ENCODE results near the gene KLF12. TPM values are rescaled to one million over a fixed set of nuclear protein-coding genes. Genes with fewer than 3 reads are reported as not detected.

KLF12 gene
- polyA plus RNA-seq, 3 donors from 2014 or later = 19.6 to 28.1 (median 21.4) TPM

DNA sequence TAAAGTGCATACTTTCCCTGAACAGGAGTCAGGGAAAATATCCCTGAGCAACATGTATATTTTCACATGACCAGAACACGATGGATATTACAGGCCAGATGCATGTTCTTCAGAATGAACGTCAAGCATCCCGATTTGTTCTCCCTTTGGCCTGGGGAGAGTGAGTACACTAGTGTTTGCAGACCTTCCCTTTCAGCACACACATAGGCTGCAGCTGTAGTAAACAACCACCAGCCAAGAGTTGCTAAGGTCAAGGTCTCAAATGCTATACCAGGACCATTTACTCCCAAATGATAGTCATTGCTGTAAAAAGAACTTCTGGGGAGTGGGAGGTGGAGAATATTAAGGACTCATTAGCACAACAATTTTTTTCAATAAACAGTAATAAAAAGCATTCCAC lies 3.0 kb downstream of the KLF12 start:
- H3K9me3 Mint-ChIP-seq = no peaks in the 10 kb centered on the region
- H3K27ac Mint-ChIP-seq = peak overlapping the region; percentile 69 to 99 (median 98)
- no peaks in the 10 kb centered on the region for H3K36me3 Mint-ChIP-seq
- peaks cover 7 to 14% (median 14%) of the 10 kb centered on the region in 3 donors for H3K27me3 Mint-ChIP-seq (ENCODE audit: low read depth in 3 of 3)
- H3K4me3 Mint-ChIP-seq = peak overlapping the region; percentile 77 to 99 (median 86)
- H3K4me1 Mint-ChIP-seq = peaks cover 58 to 66% of the 10 kb centered on the region in 2 donors
- no peak for DNase-seq

DNA sequence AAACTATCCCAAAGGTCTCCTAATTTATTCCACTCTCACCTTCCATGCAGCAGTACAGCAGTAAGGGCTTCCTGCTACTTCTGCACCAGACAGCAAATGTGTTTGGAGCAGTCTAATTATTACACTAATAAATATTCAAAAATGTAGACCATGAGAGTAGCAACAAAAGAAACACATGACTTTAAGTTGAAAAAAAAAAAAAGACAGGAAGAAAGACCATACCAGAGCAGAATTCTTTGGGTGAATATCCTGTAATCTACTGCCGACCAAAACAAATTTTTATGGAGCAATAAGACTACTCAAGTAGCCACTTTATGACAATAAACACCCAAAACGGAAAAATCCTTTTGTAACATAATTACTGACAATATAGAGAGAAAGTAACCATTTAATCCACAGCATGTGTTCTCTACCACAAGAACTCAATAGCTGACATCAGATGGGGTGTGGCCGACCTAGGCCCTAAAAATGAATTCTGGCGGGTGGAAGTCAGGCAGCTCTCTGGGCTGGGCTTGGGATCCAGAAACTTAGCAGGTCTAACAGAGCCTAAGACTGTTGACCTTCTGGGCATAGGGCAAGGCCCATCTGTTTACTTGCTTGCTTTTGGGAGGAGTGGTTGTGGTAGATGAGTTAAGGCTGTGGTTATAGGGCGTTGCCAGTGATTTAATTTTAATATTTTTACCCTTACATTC lies 4.6 kb downstream of the KLF12 start:
- Mint-ChIP-seq H3K36me3 (no peaks in the 10 kb centered on the region), H3K9me3 (no peaks in the 10 kb centered on the region), H3K4me1 (peaks cover 65 to 82% of the 10 kb centered on the region in 2 donors), H3K27ac (peak overlapping the region; percentile 95 to 99 (median 98)), H3K4me3 (peak overlapping the region; percentile 77 to 99 (median 86)), H3K27me3 (ENCODE audit: low read depth in 3 of 3) (peaks cover 7 to 14% (median 12%) of the 10 kb centered on the region in 3 donors)
- DNase-seq = peak; percentile 19 to 50 (median 36)

DNA sequence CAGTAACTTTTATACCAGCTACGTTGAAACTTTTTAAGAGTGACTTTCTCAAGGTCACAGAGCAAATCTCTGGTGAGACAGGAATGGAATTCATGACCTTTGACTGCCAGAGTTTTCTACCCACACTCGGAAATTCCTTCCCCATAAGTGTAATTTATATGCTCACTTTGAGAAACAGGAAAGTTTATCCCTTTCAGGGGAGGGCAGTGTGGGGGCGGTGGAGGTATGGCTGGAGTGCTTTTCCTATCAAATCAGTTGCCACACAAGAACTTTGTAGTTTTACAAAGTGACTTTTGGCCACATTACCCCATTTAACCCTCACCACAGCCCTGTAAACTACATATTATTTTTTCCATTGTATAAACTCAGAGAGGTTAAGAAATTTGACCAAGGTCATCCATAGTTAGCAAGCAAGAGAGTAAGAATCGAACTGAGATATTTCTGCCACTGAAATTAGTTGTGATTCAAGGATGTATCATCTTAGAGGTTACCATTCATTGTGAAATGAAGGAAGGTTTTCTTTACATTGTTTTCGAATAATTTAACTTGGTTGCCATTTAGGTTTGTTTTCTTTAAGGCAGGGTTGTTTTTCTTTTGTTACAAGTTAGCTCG lies 5.9 kb downstream of the KLF12 start:
- Mint-ChIP-seq H3K4me1 (peaks cover 74 to 96% of the 10 kb centered on the region in 2 donors), H3K4me3 (peak overlapping the region in 3 of 5 donors; percentile 11 to 99 (median 37)), H3K27me3 (ENCODE audit: low read depth in 3 of 3) (peaks cover under 1 to 7% (median 6%) of the 10 kb centered on the region in 3 donors), H3K9me3 (no peaks in the 10 kb centered on the region), H3K27ac (peak overlapping the region; percentile 82 to 99 (median 92)), H3K36me3 (no peaks in the 10 kb centered on the region)
- DNase-seq = no peak

GRCh38 chr13:74118328-74118727 lies 15.9 kb downstream of the KLF12 start:
- peaks cover 67 to 95% of the 10 kb centered on the region in 2 donors for H3K4me1 Mint-ChIP-seq
- H3K27ac Mint-ChIP-seq = peak overlapping the region in 5 of 6 donors; percentile 0 to 80 (median 53)

DNA sequence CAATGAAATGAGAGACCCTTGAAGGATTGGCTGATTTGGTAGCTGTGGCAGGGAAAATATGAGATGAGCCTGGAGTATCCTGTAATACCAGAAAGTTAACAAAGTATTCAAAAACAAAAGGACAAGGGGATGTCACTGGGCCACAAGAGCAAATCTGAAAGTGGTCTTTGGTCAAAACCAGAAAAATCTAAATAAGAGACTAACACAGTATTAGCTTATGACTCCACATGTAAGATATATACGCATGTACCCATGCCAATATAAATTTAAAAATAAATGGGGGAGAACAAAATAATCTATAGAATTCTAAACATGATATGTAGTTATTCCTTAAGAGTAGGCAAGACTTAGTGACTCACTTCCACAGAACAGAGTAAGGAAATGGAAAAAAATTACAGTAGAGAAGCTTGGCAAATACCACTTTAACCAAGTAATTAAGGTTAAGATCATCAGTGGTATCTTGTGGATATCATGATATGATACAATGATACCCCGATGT lies 16.9 kb downstream of the KLF12 start:
- H3K36me3 Mint-ChIP-seq = peaks cover 20 to 27% (median 27%) of the 10 kb centered on the region in 3 donors
- H3K9me3 Mint-ChIP-seq = peaks cover 8 to 27% (median 22%) of the 10 kb centered on the region in 6 donors
- peaks cover 72 to 95% of the 10 kb centered on the region in 2 donors for H3K4me1 Mint-ChIP-seq
- peak overlapping the region in 4 of 5 donors; percentile 1 to 38 (median 6) for H3K4me3 Mint-ChIP-seq
- DNase-seq = no peak
- H3K27ac Mint-ChIP-seq = peak overlapping the region in 4 of 6 donors; percentile 0 to 62 (median 18)
- peaks cover 0 to 2% (median 0%) of the 10 kb centered on the region in 3 donors for H3K27me3 Mint-ChIP-seq (ENCODE audit: low read depth in 3 of 3)

More at GRCh38 chr13:74118328-74118727, 15.9 kb downstream of the KLF12 start:
- no peak for DNase-seq
- Mint-ChIP-seq H3K9me3 (peaks cover 8 to 27% (median 22%) of the 10 kb centered on the region in 6 donors), H3K4me3 (peak overlapping the region in 2 of 5 donors; percentile 40 to 67), H3K27me3 (ENCODE audit: low read depth in 3 of 3) (peaks cover 0 to 2% (median 0%) of the 10 kb centered on the region in 3 donors), H3K36me3 (peaks cover 15 to 27% (median 27%) of the 10 kb centered on the region in 3 donors)

DNA sequence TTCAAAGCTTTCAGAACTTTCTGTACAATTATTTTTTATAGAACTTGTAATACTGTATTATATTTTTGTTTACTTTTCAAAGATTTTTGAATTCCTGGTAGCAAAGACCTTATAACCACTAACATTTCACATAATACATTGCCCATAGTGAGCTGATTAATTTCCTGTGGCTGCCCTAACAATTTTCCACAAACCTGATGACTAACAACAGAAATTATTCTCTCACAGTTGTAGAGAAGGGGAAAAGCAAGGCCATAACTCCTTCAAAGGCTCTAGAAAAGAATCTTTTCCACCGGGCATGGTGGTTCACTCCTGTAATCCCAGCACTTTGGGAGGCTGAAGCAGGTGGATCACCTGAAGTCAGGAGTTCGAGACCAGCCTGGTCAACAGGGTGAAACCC lies 19.1 kb downstream of the KLF12 start:
- H3K36me3 Mint-ChIP-seq = peaks cover 20 to 27% (median 27%) of the 10 kb centered on the region in 3 donors
- H3K4me3 Mint-ChIP-seq = peak overlapping the region in 4 of 5 donors; percentile 24 to 81 (median 73)
- DNase-seq = no peak
- peaks cover 72 to 94% of the 10 kb centered on the region in 2 donors for H3K4me1 Mint-ChIP-seq
- peaks cover 8 to 27% (median 22%) of the 10 kb centered on the region in 6 donors for H3K9me3 Mint-ChIP-seq
- peak overlapping the region; percentile 54 to 84 (median 69) for H3K27ac Mint-ChIP-seq
- H3K27me3 Mint-ChIP-seq (ENCODE audit: low read depth in 3 of 3) = peaks cover 0 to 2% (median 0%) of the 10 kb centered on the region in 3 donors

DNA sequence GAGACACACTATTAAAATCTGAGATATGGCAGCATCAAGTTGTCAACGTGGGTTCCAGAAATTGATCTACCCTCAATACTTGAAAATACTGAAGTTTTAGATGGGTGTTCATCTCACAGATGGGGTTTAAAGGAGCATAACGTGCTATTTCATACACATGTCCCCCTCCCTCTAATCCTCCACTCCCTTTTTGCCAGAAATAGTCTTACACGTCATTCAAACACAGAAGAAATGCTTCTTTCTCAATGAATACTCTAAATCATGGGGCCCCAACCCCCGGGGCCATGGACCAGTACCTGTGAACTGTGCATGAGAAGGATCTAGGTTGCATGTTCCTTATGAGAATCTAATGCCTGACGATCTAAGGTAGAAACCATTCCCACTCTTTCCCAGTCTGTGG lies 19.6 kb downstream of the KLF12 start:
- Mint-ChIP-seq H3K36me3 (peaks cover 17 to 23% (median 23%) of the 10 kb centered on the region in 3 donors), H3K4me1 (peaks cover 77 to 95% of the 10 kb centered on the region in 2 donors), H3K27ac (peak overlapping the region; percentile 54 to 84 (median 69))

GRCh38 chr13:74114202-74114601 lies 20.0 kb downstream of the KLF12 start:
- Mint-ChIP-seq H3K9me3 (peaks cover 2 to 19% (median 16%) of the 10 kb centered on the region in 6 donors), H3K4me1 (peaks cover 75 to 95% of the 10 kb centered on the region in 2 donors), H3K27ac (peak overlapping the region; percentile 8 to 73 (median 54)), H3K27me3 (ENCODE audit: low read depth in 3 of 3) (peaks cover 0 to 2% (median 0%) of the 10 kb centered on the region in 3 donors), H3K36me3 (peaks cover 13 to 19% (median 19%) of the 10 kb centered on the region in 3 donors), H3K4me3 (peak overlapping the region in 3 of 5 donors; percentile 37 to 81 (median 77))
- DNase-seq = no peak

More for the DNA sequence above, 19.6 kb downstream of the KLF12 start:
- peak overlapping the region in 4 of 5 donors; percentile 24 to 81 (median 73) for H3K4me3 Mint-ChIP-seq
- no peak for DNase-seq
- H3K9me3 Mint-ChIP-seq = peaks cover 7 to 23% (median 20%) of the 10 kb centered on the region in 6 donors
- peaks cover 0 to 2% (median 0%) of the 10 kb centered on the region in 3 donors for H3K27me3 Mint-ChIP-seq (ENCODE audit: low read depth in 3 of 3)

DNA sequence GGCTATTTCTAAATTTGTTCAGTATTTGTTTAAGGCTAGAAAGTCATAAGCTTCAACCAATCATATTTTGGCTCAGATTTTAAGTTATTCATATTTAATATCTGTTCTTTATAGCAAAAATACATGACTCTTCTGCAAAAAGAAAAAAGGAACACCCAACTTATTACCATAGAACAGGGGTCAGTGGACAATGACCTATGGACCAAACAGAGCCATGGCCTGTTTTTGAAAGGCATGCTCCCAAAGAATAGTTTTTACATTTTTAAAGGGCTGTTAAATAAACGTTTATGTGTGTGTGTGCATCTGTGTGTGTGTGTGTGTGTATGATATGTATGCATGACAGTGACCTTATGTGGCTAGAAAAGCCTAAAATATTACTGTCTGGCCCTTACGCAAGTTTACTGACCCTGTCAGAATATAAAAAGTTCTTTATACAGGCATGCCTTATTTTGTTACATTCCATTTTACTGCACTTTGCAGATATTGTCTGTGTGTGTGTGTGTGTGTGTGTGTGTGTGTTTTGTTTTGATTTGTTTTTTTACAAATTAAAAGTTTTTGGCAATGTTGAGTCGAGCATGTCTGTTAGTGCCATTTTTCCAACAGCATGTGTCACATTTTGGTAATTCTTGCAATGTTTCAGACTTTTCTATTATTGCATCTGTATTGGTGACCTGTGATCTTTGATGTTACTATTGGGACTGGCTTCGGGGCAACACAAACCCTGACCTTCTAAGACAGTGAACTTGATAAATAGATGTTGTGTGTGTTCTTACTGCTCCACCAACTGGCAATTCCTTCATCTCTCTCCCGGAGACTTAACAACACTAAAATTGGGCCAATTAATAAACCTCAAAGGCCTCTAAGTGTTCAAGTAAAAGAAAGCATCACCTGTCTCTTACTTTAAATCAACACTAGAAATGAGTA lies 22.0 kb downstream of the KLF12 start:
- Mint-ChIP-seq H3K9me3 (no peaks in the 10 kb centered on the region), H3K27ac (peak overlapping the region in 4 of 6 donors; percentile 46 to 73 (median 66)), H3K4me1 (peaks cover 69 to 95% of the 10 kb centered on the region in 2 donors), H3K4me3 (peak overlapping the region in 2 of 5 donors; percentile 10 to 44), H3K36me3 (peaks cover 0 to 5% (median under 1%) of the 10 kb centered on the region in 3 donors), H3K27me3 (ENCODE audit: low read depth in 3 of 3) (no peaks in the 10 kb centered on the region)
- no peak for DNase-seq

GRCh38 chr13:74111399-74111798 lies 22.8 kb downstream of the KLF12 start:
- Mint-ChIP-seq H3K9me3 (no peaks in the 10 kb centered on the region), H3K27ac (peak overlapping the region in 4 of 6 donors; percentile 23 to 40 (median 34))
- no peak for DNase-seq

DNA sequence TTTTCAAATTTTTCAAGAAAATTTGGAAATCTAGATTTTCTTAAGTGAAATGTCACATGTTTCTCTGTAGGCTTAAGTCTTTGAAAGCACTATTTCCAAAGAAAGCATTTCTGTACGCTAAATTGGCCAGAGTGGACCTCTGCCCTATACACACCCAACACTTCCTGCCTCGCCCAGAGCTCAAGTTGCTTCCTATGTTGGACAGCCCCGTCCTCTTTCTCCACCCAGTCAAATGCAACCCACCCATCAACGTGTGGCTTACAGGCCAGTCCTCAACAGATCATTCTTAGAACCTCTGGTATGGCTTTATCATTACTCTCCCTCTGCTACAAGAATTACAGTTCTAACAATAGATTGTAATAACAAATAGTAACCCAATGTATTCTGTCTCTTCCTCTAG lies 24.2 kb downstream of the KLF12 start:
- Mint-ChIP-seq H3K27ac (peak overlapping the region in 5 of 6 donors; percentile 3 to 53 (median 45)), H3K27me3 (ENCODE audit: low read depth in 3 of 3) (no peaks in the 10 kb centered on the region)

More at GRCh38 chr13:74111399-74111798, 22.8 kb downstream of the KLF12 start:
- Mint-ChIP-seq H3K27me3 (ENCODE audit: low read depth in 3 of 3) (no peaks in the 10 kb centered on the region), H3K36me3 (peaks cover 0 to 5% (median 0%) of the 10 kb centered on the region in 3 donors), H3K4me3 (no peak overlapping the region), H3K4me1 (peaks cover 67 to 94% of the 10 kb centered on the region in 2 donors)

DNA sequence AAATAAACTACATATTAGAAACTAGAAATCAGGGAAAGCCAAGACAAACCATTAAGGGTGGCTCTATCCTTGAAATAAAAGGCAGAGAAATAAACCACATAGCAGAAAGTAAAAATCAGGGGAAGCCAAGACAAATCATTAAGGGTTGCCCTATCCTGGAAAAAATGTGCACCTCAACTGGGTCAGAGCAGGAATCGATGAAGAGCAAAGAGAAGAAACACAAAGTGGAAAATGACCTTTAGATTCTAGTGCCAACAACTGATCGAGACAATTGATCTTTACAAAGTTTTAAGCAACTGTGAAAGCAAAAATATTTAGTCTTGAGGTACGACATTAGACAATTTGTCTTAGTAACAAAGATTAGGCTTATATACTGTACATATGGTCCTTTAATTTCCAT lies 26.6 kb downstream of the KLF12 start:
- Mint-ChIP-seq H3K27ac (peak overlapping the region in 3 of 6 donors; percentile 1 to 19 (median 8)), H3K4me3 (no peak overlapping the region), H3K36me3 (peaks cover 0 to under 1% (median 0%) of the 10 kb centered on the region in 3 donors), H3K27me3 (ENCODE audit: low read depth in 3 of 3) (no peaks in the 10 kb centered on the region), H3K9me3 (no peaks in the 10 kb centered on the region), H3K4me1 (peaks cover 54 to 91% of the 10 kb centered on the region in 2 donors)
- DNase-seq = no peak

More for the DNA sequence above, 24.2 kb downstream of the KLF12 start:
- Mint-ChIP-seq H3K4me1 (peaks cover 61 to 91% of the 10 kb centered on the region in 2 donors), H3K36me3 (peaks cover 0 to 5% (median 0%) of the 10 kb centered on the region in 3 donors), H3K9me3 (no peaks in the 10 kb centered on the region), H3K4me3 (peak overlapping the region; percentile 2 to 61 (median 53))
- no peak for DNase-seq
